Right cardiac atrium (tissue), 5 donors: ENCODE data around the gene TNNI3K. TPM values are rescaled to one million over a fixed set of nuclear protein-coding genes. Genes with fewer than 3 reads are reported as not detected.
"Not testable (repeated sequence)": the region's sequence is repeated elsewhere in the genome, so short reads cannot be mapped to it uniquely, and the experiment has no call there.

ENCODE experiments used
- ATAC-seq, 2 donors: fragments of 200-7000 bp; cut with Tn5 transposase; one replicate each; pipeline versions ENCODE4 v1.8.0 to v1.9.1; 2020; ENCODE audit warnings: moderate library complexity in 2 of 2, mild to moderate bottlenecking in 1 of 2
- DNase-seq, 3 donors: peaks; one replicate each; pipeline ENCODE4 v3.0.0-alpha.2; 2020
- H3K27ac ChIP-seq: one replicate; pipeline ENCODE4 v1.5.1; 2013; ENCODE audit warnings: mild to moderate bottlenecking, low read length, control low read depth, moderate library complexity
- H3K27me3 ChIP-seq: one replicate; pipeline ENCODE4 v1.6.1; 2013; ENCODE audit not compliant: control insufficient read depth, insufficient read depth
- H3K4me1 ChIP-seq: one replicate; pipeline ENCODE4 v1.6.1; 2013; ENCODE audit warnings: low read length; ENCODE audit not compliant: control insufficient read depth, insufficient read depth
- H3K4me3 ChIP-seq: one replicate; pipeline ENCODE4 v1.5.1; 2013; ENCODE audit warnings: low read length, control low read depth
- H3K9me3 ChIP-seq: one replicate; pipeline ENCODE4 v1.6.1; 2013; ENCODE audit warnings: low read length; ENCODE audit not compliant: control insufficient read depth
- WGBS: extraction: QIAGEN DNeasy Blood & Tissue Kit; methylation state at CpG from one replicate; pipeline ENCODE4 v1.1.7; 2013; 5-methylcytosine and 5-hydroxymethylcytosine counted together
- intact Hi-C, 4 donors: fragments of 100-400 bp; cut with DNase I; formaldehyde crosslinking; loops; one replicate each; pipeline versions ENCODE4 v1.11.0 to v1.14.0; 2022 to 2023
- polyA plus RNA-seq: library from polyadenylated mRNA; stranded (reverse); fragments of 200-250 nt; gene quantifications from one replicate; pipeline ENCODE4 v1.2.3, GENCODE V29; 2013
- total RNA-seq, 4 donors: library from RNA; stranded (reverse); fragmentation: NEBNext Ultra II Directional; extraction: Animal tissue kit (Norgen Biotek cat#: 25700); gene quantifications; one replicate each; pipeline ENCODE4 v1.2.1, GENCODE V29; 2021
- donor health status: healthy with polysubstance abuse.
- donor health status: DM: no; HTN: yes; CAD: no.
- donor health status: DM: no; HTN: no; CAD: no.
- donor health status: DM: no; HTN: yes; CAD: no; lungs with severe emphysema.
- donor health status: DM: yes; HTN: yes; CAD: no.

The TNNI3K gene
- total and polyA plus RNA-seq, 5 donors: 34.3 to 78.4 (median 51.7) TPM

GRCh38 chr1:74236440-74236839, 1.3 kb downstream of the TNNI3K start:
- intact Hi-C loops: no loop called here
- no peaks in the 10 kb centered on the region for H3K4me1 ChIP-seq
- H3K27ac ChIP-seq: no peak overlapping the region
- DNase-seq: no peak
- no peaks in the 10 kb centered on the region for H3K27me3 ChIP-seq
- H3K4me3 ChIP-seq: peak overlapping the region; percentile 74
- no peaks in the 10 kb centered on the region for H3K9me3 ChIP-seq
- 61% methylated on average over 3 of the region's 3 CpGs for WGBS
- peak in 1 of 2 donors; percentile 31 for ATAC-seq

GRCh38 chr1:74237035-74237434, 1.8 kb downstream of the TNNI3K start:
- intact Hi-C loops: no loop called here
- no peak for DNase-seq
- Histone ChIP-seq H3K27ac (no peak overlapping the region), H3K4me3 (peak overlapping the region; percentile 74), H3K27me3 (no peaks in the 10 kb centered on the region), H3K4me1 (no peaks in the 10 kb centered on the region), H3K9me3 (no peaks in the 10 kb centered on the region)
- ATAC-seq: peak in 1 of 2 donors; percentile 51
- WGBS: 60% methylated on average over 1 of the region's 1 CpG

DNA sequence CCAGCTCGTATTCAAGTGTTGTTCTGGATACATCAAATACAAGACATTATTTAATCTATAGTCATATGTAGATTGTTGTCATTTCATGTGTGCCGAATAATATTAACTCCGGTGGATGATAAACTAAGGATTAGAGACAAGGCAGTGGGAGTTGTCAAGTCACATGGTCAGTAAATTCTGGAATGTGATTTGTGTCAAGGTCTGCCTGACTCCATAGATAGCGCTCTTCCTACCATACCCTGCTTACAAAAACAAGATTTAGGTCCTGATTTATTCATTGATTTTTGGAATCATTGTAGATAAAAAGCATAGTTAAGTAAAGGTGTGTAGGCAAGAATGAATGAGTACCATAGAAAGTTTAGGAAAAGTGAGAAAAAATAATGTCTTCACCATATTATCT, 2.6 kb downstream of the TNNI3K start:
- H3K27me3 ChIP-seq: no peaks in the 10 kb centered on the region
- WGBS: 64% methylated on average over 4 of the region's 4 CpGs
- intact Hi-C loops: no loop called here
- H3K9me3 ChIP-seq: no peaks in the 10 kb centered on the region
- no peak for DNase-seq
- H3K27ac ChIP-seq: no peak overlapping the region
- ATAC-seq: no peak
- H3K4me3 ChIP-seq: peak overlapping the region; percentile 40
- H3K4me1 ChIP-seq: no peaks in the 10 kb centered on the region

DNA sequence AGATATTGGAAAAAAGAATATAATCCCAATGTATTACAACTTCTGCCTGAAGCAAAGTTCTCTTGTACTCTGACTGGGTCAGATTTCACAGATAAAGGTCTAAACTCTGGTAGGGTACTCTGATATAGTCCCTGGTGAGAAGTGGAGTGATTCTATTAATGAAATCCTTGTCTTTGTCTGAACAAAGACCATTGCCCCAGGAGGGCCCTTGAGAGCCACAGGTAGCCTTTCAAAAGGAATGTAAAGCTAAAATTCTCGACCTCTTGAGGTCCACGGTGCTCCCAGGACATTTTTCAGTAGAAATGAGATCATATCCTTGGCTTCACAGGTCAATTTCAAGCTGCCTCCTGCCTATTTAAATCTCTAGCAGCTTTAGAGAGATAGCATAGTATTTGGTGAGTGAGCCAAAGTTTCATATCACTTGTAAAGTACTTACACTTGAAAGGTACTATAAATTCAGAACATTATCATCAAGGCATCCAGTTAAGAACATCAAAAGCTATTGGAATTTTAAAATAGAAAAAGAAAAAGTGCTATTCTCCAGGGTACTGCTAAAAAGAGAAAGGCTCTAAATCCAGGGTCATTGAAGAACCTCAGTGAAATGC, 10.1 kb downstream of the TNNI3K start:
- Histone ChIP-seq H3K4me3 (no peak overlapping the region), H3K9me3 (no peaks in the 10 kb centered on the region), H3K27me3 (no peaks in the 10 kb centered on the region), H3K27ac (peak overlapping the region; percentile 48), H3K4me1 (no peaks in the 10 kb centered on the region)
- ATAC-seq (peak in 1 of 2 donors; percentile 64), DNase-seq (no peak)
- WGBS: 8% methylated on average over 2 of the region's 2 CpGs
- intact Hi-C loops: no loop called here

GRCh38 chr1:74246315-74246714, 11.1 kb downstream of the TNNI3K start:
- intact Hi-C loops: no loop called here
- H3K4me1 ChIP-seq: no peaks in the 10 kb centered on the region
- 88% methylated on average over 2 of the region's 2 CpGs for WGBS
- ATAC-seq (no peak), DNase-seq (no peak)
- no peaks in the 10 kb centered on the region for H3K27me3 ChIP-seq
- no peak overlapping the region for H3K4me3 ChIP-seq
- H3K27ac ChIP-seq: no peak overlapping the region
- no peaks in the 10 kb centered on the region for H3K9me3 ChIP-seq

DNA sequence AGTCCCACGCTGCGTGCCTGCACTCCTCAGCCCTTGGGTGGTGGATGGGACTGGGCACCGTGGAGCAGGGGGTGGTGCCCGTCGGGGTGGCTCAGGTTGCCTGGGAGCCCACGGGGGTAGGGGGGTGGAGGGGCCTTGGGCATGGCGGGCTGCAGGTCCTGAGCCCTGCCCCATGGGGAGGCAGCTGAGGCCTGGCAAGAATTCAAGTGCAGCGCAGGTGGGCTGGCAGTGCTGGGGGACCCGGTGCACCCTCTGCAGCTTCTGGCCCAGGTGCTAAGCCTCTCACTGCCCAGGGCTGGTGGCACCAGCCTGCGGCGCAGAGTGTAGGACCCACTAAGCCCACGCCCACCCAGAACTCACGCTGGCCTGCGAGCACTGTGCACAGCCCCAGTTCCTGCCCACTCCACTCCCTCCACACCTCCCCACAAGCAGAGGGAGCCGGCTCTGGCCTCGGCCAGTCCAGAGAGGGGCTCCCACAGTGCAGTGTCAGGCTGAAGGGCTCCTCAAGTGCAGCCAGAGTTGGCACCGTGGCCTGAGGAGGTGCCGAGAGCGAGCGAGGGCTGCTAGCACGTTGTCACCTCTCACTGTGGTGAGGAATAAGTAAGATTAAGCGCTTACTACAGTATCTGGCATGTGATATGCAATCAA, 12.8 kb downstream of the TNNI3K start:
- H3K4me1 ChIP-seq: no peaks in the 10 kb centered on the region
- H3K9me3 ChIP-seq: no peaks in the 10 kb centered on the region
- WGBS: 82% methylated on average over 22 of the region's 22 CpGs
- H3K27ac ChIP-seq: no peak overlapping the region
- no peak overlapping the region for H3K4me3 ChIP-seq
- ATAC-seq: peak; percentile 47 to 67
- DNase-seq: peak in 2 of 3 donors; percentile 71 to 80
- no peaks in the 10 kb centered on the region for H3K27me3 ChIP-seq
- intact Hi-C loops: no loop called here

DNA sequence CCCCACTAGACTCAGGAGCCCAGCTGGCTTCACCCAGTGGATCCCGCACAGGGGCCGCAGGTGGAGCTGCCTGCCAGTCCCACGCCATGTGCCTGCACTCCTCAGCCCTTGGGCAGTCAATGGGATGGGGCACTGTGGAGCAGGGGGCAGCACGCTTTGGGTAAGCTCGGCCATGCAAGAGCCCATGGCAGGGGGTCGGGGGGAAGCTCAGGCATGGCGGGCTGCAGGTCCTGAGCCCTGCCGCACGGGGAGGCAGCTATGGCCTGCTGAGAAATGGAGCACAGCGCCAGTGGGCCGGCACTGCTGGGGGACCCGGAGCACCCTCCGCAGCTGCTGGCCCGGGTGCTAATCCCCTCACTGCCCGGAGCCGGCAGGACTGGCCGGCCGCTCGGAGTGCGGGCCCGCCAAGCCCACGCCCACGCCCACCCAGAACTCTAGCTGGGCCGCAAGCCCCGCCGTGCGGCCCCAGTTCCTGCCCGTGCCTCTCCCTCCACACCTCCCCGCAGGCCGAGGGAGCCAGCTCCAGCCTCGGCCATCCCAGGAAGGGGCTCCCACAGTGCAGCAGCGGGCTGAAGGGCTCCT, 18.1 kb downstream of the TNNI3K start:
- H3K9me3 ChIP-seq, ATAC-seq, H3K4me1 ChIP-seq, H3K4me3 ChIP-seq, H3K27ac ChIP-seq, H3K27me3 ChIP-seq, intact Hi-C loops: not testable (repeated sequence)
- WGBS: 86% methylated on average over 32 of the region's 32 CpGs
- peak in 2 of 3 donors; percentile 16 to 43 for DNase-seq

- no peak overlapping the region for H3K4me3 ChIP-seq
- 83% methylated on average over 3 of the region's 3 CpGs for WGBS
- no peak for ATAC-seq
- no peaks in the 10 kb centered on the region for H3K4me1 ChIP-seq
- intact Hi-C loops: no loop called here
- no peaks in the 10 kb centered on the region for H3K27me3 ChIP-seq
- no peaks in the 10 kb centered on the region for H3K9me3 ChIP-seq
- H3K27ac ChIP-seq: no peak overlapping the region
- no peak for DNase-seq
These were observed 30.8 kb downstream of the TNNI3K start for GRCh38 chr1:74266001-74266400.

DNA sequence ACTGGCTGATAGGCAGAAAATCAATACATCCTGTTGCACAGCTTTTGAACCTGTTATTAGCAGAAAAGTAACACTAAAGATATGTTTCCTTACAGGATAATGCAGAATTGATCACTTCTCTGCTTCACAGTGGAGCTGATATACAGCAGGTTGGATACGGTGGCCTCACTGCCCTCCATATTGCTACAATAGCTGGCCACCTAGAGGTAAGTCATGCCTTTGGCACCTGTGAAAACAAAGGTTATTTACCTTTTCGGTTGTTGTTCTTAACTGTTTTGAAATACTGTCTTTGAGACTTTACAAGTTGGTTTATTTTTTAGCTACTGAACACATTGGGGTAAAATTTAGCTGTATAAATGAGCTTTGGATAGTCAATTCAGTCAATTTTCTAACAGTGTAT, 36.3 kb downstream of the TNNI3K start:
- intact Hi-C loops: no loop called here
- WGBS: 88% methylated on average over 2 of the region's 2 CpGs
- H3K27ac ChIP-seq: no peak overlapping the region
- H3K27me3 ChIP-seq: no peaks in the 10 kb centered on the region
- no peak overlapping the region for H3K4me3 ChIP-seq
- H3K4me1 ChIP-seq: no peaks in the 10 kb centered on the region
- no peak for ATAC-seq
- no peak for DNase-seq
- H3K9me3 ChIP-seq: no peaks in the 10 kb centered on the region

GRCh38 chr1:74280642-74281396, 45.6 kb downstream of the TNNI3K start:
- DNase-seq: no peak
- intact Hi-C loops: no loop called here
- Histone ChIP-seq H3K27ac (no peak overlapping the region), H3K9me3 (no peaks in the 10 kb centered on the region), H3K27me3 (no peaks in the 10 kb centered on the region), H3K4me1 (no peaks in the 10 kb centered on the region), H3K4me3 (no peak overlapping the region)
- 94% methylated on average over 6 of the region's 6 CpGs for WGBS
- peak in 1 of 2 donors; percentile 45 for ATAC-seq

DNA sequence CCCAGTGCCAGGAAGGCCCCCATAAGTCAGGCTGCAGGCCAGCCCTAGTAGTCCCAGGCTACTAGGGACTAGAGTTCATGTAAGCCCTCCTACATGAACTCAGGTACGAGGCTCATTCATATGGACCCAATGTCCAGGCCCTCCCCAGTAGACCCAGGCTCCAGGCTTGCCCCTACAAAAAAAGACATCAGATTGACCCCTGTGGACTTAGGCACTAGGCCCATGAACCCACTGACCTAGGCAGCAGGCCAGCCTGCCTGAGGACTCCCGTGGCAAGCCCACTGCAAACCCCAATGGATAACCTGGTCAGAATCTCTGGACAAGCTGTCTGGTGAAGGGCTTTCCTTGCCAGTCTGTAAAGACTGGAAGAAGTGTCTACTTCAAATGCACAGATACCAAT, 51.2 kb downstream of the TNNI3K start:
- Histone ChIP-seq H3K27me3 (no peaks in the 10 kb centered on the region), H3K4me1 (no peaks in the 10 kb centered on the region), H3K4me3 (no peak overlapping the region), H3K9me3 (no peaks in the 10 kb centered on the region), H3K27ac (no peak overlapping the region)
- intact Hi-C loops: no loop called here
- 86% methylated on average over 2 of the region's 2 CpGs for WGBS
- DNase-seq (no peak), ATAC-seq (no peak)
